IMR-90 (cell line): ENCODE results near the gene SUSD1. TPM values are rescaled to one million over a fixed set of nuclear protein-coding genes. Genes with fewer than 3 reads are reported as not detected.

ENCODE experiments used
- ATAC-seq: fragments of 200-7000 bp; cut with Tn5 transposase; 2 replicates; pipeline ENCODE4 v1.9.1; 2020; ENCODE audit warnings: low read depth, mild to moderate bottlenecking, moderate library complexity
- BruUV-seq: library from RNA; stranded (reverse); fragments of 400-500 nt; replicated peaks from 2 replicates; lab custom pipeline; 2021; lab: Mats Ljungman, UMichigan
- CTCF ChIA-PET: fragments of 300-600 bp; formaldehyde crosslinking; extraction: SDS; loops from one replicate; lab custom pipeline; 2021; ENCODE audit warnings: antibody characterized with exemption; lab: Yijun Ruan, JAX
- POLR2A ChIA-PET: fragments of 300-600 bp; sonication (Branson Sonifier 250); formaldehyde crosslinking; loops from one replicate; lab custom pipeline; 2022; ENCODE audit warnings: antibody characterized with exemption; ENCODE audit not compliant: unreplicated experiment; lab: Charles Lee
- DNase-seq: peaks from one replicate; pipeline ENCODE4 v3.0.0; 2013
- H2AFZ ChIP-seq: replicated peaks from 2 replicates; pipeline ENCODE3; 2013; ENCODE audit warnings: low read length, mild to moderate bottlenecking; ENCODE audit not compliant: poor library complexity
- H2AK5ac ChIP-seq: 2 replicates; pipeline ENCODE4 v1.6.1; 2013; ENCODE audit warnings: low read depth, low read length, inconsistent platforms
- H2AK9ac ChIP-seq: replicated peaks from 2 replicates; pipeline ENCODE3; 2013; ENCODE audit warnings: mild to moderate bottlenecking, low read depth, low read length, moderate library complexity; ENCODE audit not compliant: poor library complexity
- H2BK120ac ChIP-seq: 2 replicates; pipeline ENCODE4 v1.6.1; 2013; ENCODE audit warnings: low read depth, low read length, inconsistent platforms
- H2BK15ac ChIP-seq: 3 replicates; pipeline ENCODE4 v1.6.1; 2013; ENCODE audit warnings: low read depth, low read length, inconsistent platforms
- H2BK20ac ChIP-seq: 2 replicates; pipeline ENCODE4 v1.6.1; 2013; ENCODE audit warnings: low read depth, mild to moderate bottlenecking, inconsistent platforms, low read length, moderate library complexity
- H2BK5ac ChIP-seq: 2 replicates; pipeline ENCODE4 v1.6.1; 2013; ENCODE audit warnings: mild to moderate bottlenecking, low read depth, low read length, inconsistent platforms; ENCODE audit not compliant: poor library complexity, severe bottlenecking
- H3K14ac ChIP-seq: replicated peaks from 2 replicates; pipeline ENCODE4 v1.6.1; 2013; ENCODE audit warnings: low read depth, low read length, inconsistent platforms
- H3K18ac ChIP-seq: 2 replicates; pipeline ENCODE4 v1.6.1; 2013; ENCODE audit warnings: low read depth, low read length, control low read depth
- H3K23ac ChIP-seq: 2 replicates; pipeline ENCODE4 v1.6.1; 2013; ENCODE audit warnings: low read depth, low read length, inconsistent platforms
- H3K27ac ChIP-seq: 2 replicates; pipeline ENCODE4 v1.5.1; 2013; ENCODE audit warnings: mild to moderate bottlenecking, control low read depth, low read length; ENCODE audit not compliant: insufficient read depth
- H3K27me3 ChIP-seq: 2 replicates; pipeline ENCODE4 v1.6.1; 2013; ENCODE audit warnings: low read length; ENCODE audit not compliant: control insufficient read depth, insufficient read depth
- H3K36me3 ChIP-seq: 2 replicates; pipeline ENCODE4 v1.6.1; 2013; ENCODE audit warnings: low read length, mixed read lengths; ENCODE audit not compliant: control insufficient read depth, insufficient read depth
- H3K4ac ChIP-seq: 2 replicates; pipeline ENCODE4 v1.6.1; 2013; ENCODE audit warnings: low read depth, low read length, inconsistent platforms
- H3K4me1 ChIP-seq: 2 replicates; pipeline ENCODE4 v1.6.1; 2013; ENCODE audit warnings: low read length, mixed read lengths; ENCODE audit not compliant: control insufficient read depth, insufficient read depth
- H3K4me2 ChIP-seq: 2 replicates; pipeline ENCODE4 v1.6.1; 2013; ENCODE audit warnings: low read depth, mild to moderate bottlenecking, control low read depth, low read length, moderate library complexity
- H3K4me3 ChIP-seq: 2 replicates; pipeline ENCODE4 v1.5.1; 2013; ENCODE audit warnings: low read depth, mild to moderate bottlenecking, control low read depth, low read length, moderate library complexity; ENCODE audit not compliant: insufficient read depth
- H3K56ac ChIP-seq: 2 replicates; pipeline ENCODE4 v1.6.1; 2013; ENCODE audit warnings: low read length, inconsistent platforms; ENCODE audit not compliant: insufficient read depth; ENCODE audit errors: extremely low read depth
- H3K79me1 ChIP-seq, 2 experiments: 2 replicates each; pipeline ENCODE4 v1.6.1; 2013; ENCODE audit warnings: low read length in 2 of 2, inconsistent platforms in 1 of 2, low read depth in 1 of 2
- H3K9ac ChIP-seq: 2 replicates; pipeline ENCODE4 v1.6.1; 2013; ENCODE audit warnings: low read depth, low read length, control low read depth
- H3K9me1 ChIP-seq: 2 replicates; pipeline ENCODE4 v1.6.1; 2013; ENCODE audit warnings: low read length, inconsistent platforms; ENCODE audit not compliant: insufficient read depth
- H3K9me3 ChIP-seq: 2 replicates; pipeline ENCODE4 v1.6.1; 2013; ENCODE audit warnings: low read length; ENCODE audit not compliant: control insufficient read depth, insufficient read depth
- H4K20me1 ChIP-seq: 2 replicates; pipeline ENCODE4 v1.6.1; 2013; ENCODE audit warnings: low read length, inconsistent platforms; ENCODE audit not compliant: insufficient read depth
- H4K5ac ChIP-seq: 2 replicates; pipeline ENCODE4 v1.6.1; 2013; ENCODE audit warnings: mild to moderate bottlenecking, low read depth, low read length, control low read depth
- H4K8ac ChIP-seq, 2 experiments: 2 replicates each; pipeline ENCODE4 v1.6.1; 2013; ENCODE audit warnings: low read depth in 2 of 2, low read length in 2 of 2, control low read depth in 1 of 2, inconsistent platforms in 1 of 2
- H4K91ac ChIP-seq: 2 replicates; pipeline ENCODE4 v1.6.1; 2013; ENCODE audit warnings: low read depth, low read length, inconsistent platforms; ENCODE audit not compliant: insufficient read depth
- CEBPB ChIP-seq: IDR thresholded peaks from 2 replicates; pipeline ENCODE4 v1.6.1; 2012; ENCODE audit warnings: low read depth, low read length, improper control_type of control experiment
- MAFK ChIP-seq: IDR thresholded peaks from 2 replicates; pipeline ENCODE4 v1.6.1; 2012; ENCODE audit warnings: low read depth, low read length, improper control_type of control experiment
- WGBS, 2 experiments: methylation state at CpG; one replicate each; pipeline versions ENCODE4 v1.1.5 to v1.1.7; 2013; ENCODE audit warnings: missing lambda C conversion rate in 2 of 2; ENCODE audit not compliant: insufficient read length in 1 of 2; ENCODE audit errors: extremely low coverage in 2 of 2; 5-methylcytosine and 5-hydroxymethylcytosine counted together
- dilution Hi-C: fragments of 300-500 bp; cut with HindIII; formaldehyde crosslinking; loops from one replicate; pipeline ENCODE4 v1.14.3; 2018; ENCODE audit warnings: low sequenced_read_pairs; ENCODE audit not compliant: unreplicated experiment
- in situ Hi-C: fragments of 300-500 bp; cut with MboI; formaldehyde crosslinking; loops from 3 replicates; pipeline ENCODE4 v1.14.3; 2019; ENCODE audit warnings: low sequenced_read_pairs, inconsistent platforms, mixed read lengths
- intact Hi-C: fragments of 100-400 bp; cut with micrococcal nuclease; formaldehyde crosslinking; loops from 2 replicates; pipeline ENCODE4 v1.10.0; 2022
- polyA plus RNA-seq, 3 experiments: library from polyadenylated mRNA; depleted of rRNA; stranded (reverse); fragments of >200 nt; gene quantifications; 2 replicates each; pipeline ENCODE4 v1.2.3, GENCODE V29; 2012; ENCODE audit warnings: low replicate concordance in 1 of 3
- total RNA-seq: library from RNA; depleted of rRNA; stranded (reverse); fragments of >200 nt; gene quantifications from 2 replicates; pipeline ENCODE4 v1.2.3, GENCODE V29; 2012

SUSD1 gene
- total and polyA plus RNA-seq, 2 of the 4 experiments (the other 2 are of a cell fraction): 4.0 to 4.7 TPM

GRCh38 chr9:112104401-112104800 is 70.7 kb downstream of the SUSD1 start:
- ATAC-seq (no peak), DNase-seq (no peak)
- no peak overlapping the region for H3K4ac ChIP-seq
- dilution Hi-C loops: no loop called here
- H4K20me1 ChIP-seq: no peaks in the 10 kb centered on the region
- intact Hi-C loops: loop anchor here (10.0 kb wide), 1 partner anchor 80 kb away; no protein-coding TSS in a partner anchor
- H3K18ac ChIP-seq: no peak overlapping the region
- H2BK120ac ChIP-seq: no peak overlapping the region
- H4K5ac ChIP-seq: no peak overlapping the region
- no peak for TF ChIP-seq CEBPB
- TF ChIP-seq MAFK: no peak
- H2AFZ ChIP-seq: no peak overlapping the region
- H3K27ac ChIP-seq: no peak overlapping the region
- no peak overlapping the region for H3K14ac ChIP-seq
- no peaks in the 10 kb centered on the region for H3K9me3 ChIP-seq
- no peak overlapping the region for H2BK20ac ChIP-seq
- no peaks in the 10 kb centered on the region for H3K79me1 ChIP-seq
- no peak overlapping the region for H3K56ac ChIP-seq
- ChIA-PET CTCF (no interaction called here), POLR2A (no interaction called here)
- H3K27me3 ChIP-seq: no peaks in the 10 kb centered on the region
- WGBS, 2 experiments: no CpG with 5 or more reads among the region's 2 CpGs
- no peak overlapping the region for H2AK9ac ChIP-seq
- H3K9me1 ChIP-seq: no peaks in the 10 kb centered on the region
- H3K23ac ChIP-seq: no peak overlapping the region
- BruUV-seq: no TSS peak
- H4K91ac ChIP-seq: no peak overlapping the region
- no peak overlapping the region for H3K4me2 ChIP-seq
- no peak overlapping the region for H3K9ac ChIP-seq
- H3K4me3 ChIP-seq: no peak overlapping the region
- no peak overlapping the region for H2BK5ac ChIP-seq
- H2AK5ac ChIP-seq: no peak overlapping the region
- H2BK15ac ChIP-seq: no peak overlapping the region
- in situ Hi-C loops: no loop called here
- H4K8ac ChIP-seq: no peak overlapping the region
- H3K36me3 ChIP-seq: no peaks in the 10 kb centered on the region
- no peaks in the 10 kb centered on the region for H3K4me1 ChIP-seq
